ENCODE measurements around the gene RXFP4. TPM values are rescaled to one million over a fixed set of nuclear protein-coding genes. Genes with fewer than 3 reads are reported as not detected.

RXFP4 gene
- total and polyA plus RNA-seq, 2 donors (not counting 1 experiment from before 2014, with no cell fraction given) = 0.12 TPM; not detected in 1

- Histone ChIP-seq H3K4me3 (ENCODE audit: control extremely low read depth in 1 of 5, extremely low read depth in 1 of 5, insufficient read depth in 1 of 5, low read depth in 2 of 5, low read length in 4 of 5) (peak overlapping the region; percentile 76 to 93 (median 81)), H3K4me2 (replicated peaks; ENCODE audit: low read depth, low read length, poor library complexity, severe bottlenecking) (peak overlapping the region; percentile 93), H3K27ac (ENCODE audit: low read length in 2 of 2) (peak overlapping the region; percentile 70 to 91), H3K79me2 (ENCODE audit: control insufficient read depth, insufficient read depth, low read length) (peaks cover 98% of the 10 kb centered on the region), H4K20me1 (ENCODE audit: control insufficient read depth, insufficient read depth, low read length, poor library complexity, severe bottlenecking) (peaks cover 34% of the 10 kb centered on the region), H3K9ac (ENCODE audit: low read length) (peak overlapping the region; percentile 89), H3K36me3 (replicated peaks in 1 of 2; ENCODE audit: control extremely low read depth in 1 of 2, control insufficient read depth in 1 of 2, extremely low read depth in 1 of 2, insufficient read depth in 2 of 2, low read length in 1 of 2) (peaks cover 1 to 3% of the 10 kb centered on the region in 2 experiments), H2AFZ (ENCODE audit: insufficient read depth, low read depth, low read length, poor library complexity, severe bottlenecking) (peak overlapping the region; percentile 67), H3K4me1 (ENCODE audit: control insufficient read depth in 2 of 2, insufficient read depth in 2 of 2, low read length in 2 of 2) (peaks cover 64 to 73% of the 10 kb centered on the region in 2 donors), H3K27me3 (replicated peaks in 1 of 4; ENCODE audit: control extremely low read depth in 1 of 4, control insufficient read depth in 3 of 4, insufficient read depth in 4 of 4, low read length in 3 of 4) (no peaks in the 10 kb centered on the region), H3K9me3 (ENCODE audit: control extremely low read depth in 1 of 3, control insufficient read depth in 2 of 3, insufficient read depth in 1 of 3, low read length in 2 of 3) (no peaks in the 10 kb centered on the region)
- Mint-ChIP-seq H3K4me1 (peaks cover 81% of the 10 kb centered on the region), H3K9me3 (ENCODE audit: insufficient read depth) (no peaks in the 10 kb centered on the region), H3K4me3 (peak overlapping the region; percentile 95), H3K27me3 (no peaks in the 10 kb centered on the region), H3K27ac (peak overlapping the region; percentile 94)
- ChIA-PET CTCF (interaction anchor here (1.4 to 12.2 kb wide), 4 partner anchors 10 to 41 kb away, joined by 3 to 206 read pairs (median 68); partner anchors contain the start of gene RXFP4), POLR2A (interaction anchor here (0.5 to 4.4 kb wide), 7 partner anchors 18 to 358 kb away, joined by 3 to 61 read pairs (median 9); partner anchors contain the start of genes KHDC4 and RXFP4)
- peak; percentile 18 for ATAC-seq (ENCODE audit: low read depth)
- no peak for TF ChIP-seq EZH2 (IDR thresholded peaks at IDR 0.05; ENCODE audit: borderline replicate concordance, insufficient read depth, low read depth, low read length, poor library complexity, severe bottlenecking)
- TF ChIP-seq, protein P1, sequence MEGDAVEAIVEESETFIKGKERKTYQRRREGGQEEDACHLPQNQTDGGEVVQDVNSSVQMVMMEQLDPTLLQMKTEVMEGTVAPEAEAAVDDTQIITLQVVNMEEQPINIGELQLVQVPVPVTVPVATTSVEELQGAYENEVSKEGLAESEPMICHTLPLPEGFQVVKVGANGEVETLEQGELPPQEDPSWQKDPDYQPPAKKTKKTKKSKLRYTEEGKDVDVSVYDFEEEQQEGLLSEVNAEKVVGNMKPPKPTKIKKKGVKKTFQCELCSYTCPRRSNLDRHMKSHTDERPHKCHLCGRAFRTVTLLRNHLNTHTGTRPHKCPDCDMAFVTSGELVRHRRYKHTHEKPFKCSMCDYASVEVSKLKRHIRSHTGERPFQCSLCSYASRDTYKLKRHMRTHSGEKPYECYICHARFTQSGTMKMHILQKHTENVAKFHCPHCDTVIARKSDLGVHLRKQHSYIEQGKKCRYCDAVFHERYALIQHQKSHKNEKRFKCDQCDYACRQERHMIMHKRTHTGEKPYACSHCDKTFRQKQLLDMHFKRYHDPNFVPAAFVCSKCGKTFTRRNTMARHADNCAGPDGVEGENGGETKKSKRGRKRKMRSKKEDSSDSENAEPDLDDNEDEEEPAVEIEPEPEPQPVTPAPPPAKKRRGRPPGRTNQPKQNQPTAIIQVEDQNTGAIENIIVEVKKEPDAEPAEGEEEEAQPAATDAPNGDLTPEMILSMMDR (IDR thresholded peaks at IDR 0.05) = no peak
- peak; percentile 51 for DNase-seq
- intact Hi-C loops (cut with micrococcal nuclease) = loop anchor here (1.0 to 5.0 kb wide), 3 partner anchors 9 to 232 kb away; partner anchors contain the start of gene LAMTOR2
- 0% methylated on average over 3 of the region's 4 CpGs for WGBS (ENCODE audit: insufficient coverage)
Observed at GRCh38 chr1:155979597-155980343, 38.3 kb downstream of the RXFP4 start.

Measured in B cell (primary cell).